GM18508 (cell line): ENCODE measurements around the gene UGT2A2.
"Not testable (repeated sequence)": the region's sequence is repeated elsewhere in the genome, so short reads cannot be mapped to it uniquely, and the experiment has no call there.

Experiments used
- ATAC-seq: cut with Tn5 transposase; IDR thresholded peaks from one replicate; pipeline ENCODE4 v1.9.1; 2021; ENCODE audit warnings: moderate number of reproducible peaks; ENCODE audit not compliant: insufficient read depth, unreplicated experiment

Gene UGT2A2

GRCh38 chr4:69639542-69639941 lies at the start of gene UGT2A2:
TSS of gene UGT2A2 (minus strand) at chr4:69639642. CDS start at chr4:69639640, 2 bp downstream.
- no peak for ATAC-seq

- no peak for ATAC-seq
These were observed 45.4 kb upstream of the UGT2A2 start for GRCh38 chr4:69684804-69685203.

GRCh38 chr4:69668680-69669079 lies 29.2 kb upstream of the UGT2A2 start:
- no peak for ATAC-seq

- ATAC-seq = not testable (repeated sequence)
These were observed 24.6 kb upstream of the UGT2A2 start for GRCh38 chr4:69664009-69664408.

- not testable (repeated sequence) for ATAC-seq
These were observed 21.8 kb upstream of the UGT2A2 start for GRCh38 chr4:69661130-69661803.

GRCh38 chr4:69658133-69658532 lies 18.7 kb upstream of the UGT2A2 start:
- no peak for ATAC-seq

GRCh38 chr4:69656653-69657158 lies 17.3 kb upstream of the UGT2A2 start:
- no peak for ATAC-seq

- ATAC-seq = no peak
These were observed 13.7 kb upstream of the UGT2A2 start, which contains the start of gene UGT2A1 for GRCh38 chr4:69653147-69653546. TSS of gene UGT2A1 (minus strand) at chr4:69653247. CDS start at chr4:69647644, 5,603 bp downstream.

- ATAC-seq = no peak
These were observed 11.4 kb upstream of the UGT2A2 start for GRCh38 chr4:69650872-69651271.

GRCh38 chr4:69649629-69650028 lies 10.2 kb upstream of the UGT2A2 start:
- no peak for ATAC-seq

- no peak for ATAC-seq
These were observed 9.8 kb upstream of the UGT2A2 start for GRCh38 chr4:69649207-69649606.

GRCh38 chr4:69642961-69643360 lies 3.5 kb upstream of the UGT2A2 start:
- ATAC-seq = no peak

GRCh38 chr4:69640289-69640688 lies 847 bp upstream of the UGT2A2 start:
- ATAC-seq = no peak

GRCh38 chr4:69617083-69617694 lies 22.3 kb downstream of the UGT2A2 start:
- ATAC-seq = no peak

- no peak for ATAC-seq
These were observed 29.0 kb downstream of the UGT2A2 start for GRCh38 chr4:69610484-69610883.

- ATAC-seq = no peak
These were observed 38.4 kb downstream of the UGT2A2 start for GRCh38 chr4:69601065-69601464.

- ATAC-seq = no peak
These were observed 39.4 kb downstream of the UGT2A2 start for GRCh38 chr4:69600013-69600412.

- ATAC-seq = no peak
These were observed 45.1 kb downstream of the UGT2A2 start for GRCh38 chr4:69594382-69594781.

GRCh38 chr4:69591364-69591763 lies 48.1 kb downstream of the UGT2A2 start:
- no peak for ATAC-seq

- no peak for ATAC-seq
These were observed 49.6 kb downstream of the UGT2A2 start for GRCh38 chr4:69589884-69590283.

- ATAC-seq = no peak
These were observed 55.3 kb downstream of the UGT2A2 start for GRCh38 chr4:69584135-69584534.

- ATAC-seq = no peak
These were observed 55.9 kb downstream of the UGT2A2 start for GRCh38 chr4:69583543-69583942.
